ENCODE measurements around the gene METTL16. TPM values are rescaled to one million over a fixed set of nuclear protein-coding genes. Genes with fewer than 3 reads are reported as not detected.
A peak's percentile ranks its signal among the peaks of the same experiment; 100 is the strongest.

METTL16 gene
- polyA plus RNA-seq, 3 donors = 36.1 to 39.1 (median 36.6) TPM

DNA sequence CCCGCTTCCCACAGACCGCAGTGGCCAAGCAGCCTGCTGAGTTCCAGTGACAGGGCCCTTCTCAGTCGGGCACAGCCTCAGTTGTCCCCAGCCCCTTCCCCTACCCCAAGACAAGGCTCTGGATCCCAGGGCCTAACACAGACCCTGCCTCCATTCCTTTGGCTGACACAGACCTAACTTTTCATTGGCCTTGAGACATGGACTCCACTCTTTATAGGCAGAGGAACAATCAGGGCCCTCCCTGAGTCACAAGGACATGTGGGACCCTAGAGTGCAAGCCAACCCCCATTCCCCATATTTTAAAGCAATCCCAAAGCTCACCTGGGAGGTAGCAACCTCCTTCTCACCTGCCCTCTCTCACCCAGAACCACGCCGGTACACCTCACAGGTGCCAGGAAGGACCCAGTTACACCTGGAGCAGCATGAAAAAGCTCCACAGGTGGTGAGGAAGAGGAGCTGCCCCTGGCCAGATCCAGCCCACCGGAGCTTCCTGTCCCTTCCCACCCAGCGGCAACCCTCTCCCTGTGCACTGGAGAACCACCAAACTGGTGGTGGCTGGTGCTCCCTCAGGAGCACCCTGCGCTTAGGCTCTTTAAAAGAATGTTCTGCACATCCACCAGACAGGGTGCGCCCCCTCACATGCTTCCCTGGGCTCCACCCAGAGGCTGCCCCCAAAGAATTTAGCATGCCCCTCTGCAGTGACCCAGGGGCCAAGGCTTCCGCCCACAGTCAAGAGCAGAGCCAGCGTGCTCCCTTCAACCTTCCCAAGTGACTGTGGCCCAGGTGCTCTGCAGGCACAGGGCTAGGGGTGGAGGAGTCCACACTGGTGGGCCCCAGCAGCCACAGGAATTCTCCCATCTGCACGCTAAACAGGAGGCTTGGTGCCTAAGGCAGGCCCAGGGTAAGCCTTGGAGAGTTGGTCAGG, 114.2 kb downstream of the METTL16 start:
- no peak for DNase-seq (ENCODE audit: low read depth in 3 of 3, low spot score in 2 of 3)

GRCh38 chr17:2396568-2397246, 115.0 kb downstream of the METTL16 start:
- peak; percentile 78 to 86 (median 79) for DNase-seq (ENCODE audit: low read depth in 3 of 3, low spot score in 2 of 3)

- no peak for DNase-seq (ENCODE audit: low read depth in 3 of 3, low spot score in 2 of 3)
Measured at GRCh38 chr17:2396192-2396567, 115.5 kb downstream of the METTL16 start.

DNA sequence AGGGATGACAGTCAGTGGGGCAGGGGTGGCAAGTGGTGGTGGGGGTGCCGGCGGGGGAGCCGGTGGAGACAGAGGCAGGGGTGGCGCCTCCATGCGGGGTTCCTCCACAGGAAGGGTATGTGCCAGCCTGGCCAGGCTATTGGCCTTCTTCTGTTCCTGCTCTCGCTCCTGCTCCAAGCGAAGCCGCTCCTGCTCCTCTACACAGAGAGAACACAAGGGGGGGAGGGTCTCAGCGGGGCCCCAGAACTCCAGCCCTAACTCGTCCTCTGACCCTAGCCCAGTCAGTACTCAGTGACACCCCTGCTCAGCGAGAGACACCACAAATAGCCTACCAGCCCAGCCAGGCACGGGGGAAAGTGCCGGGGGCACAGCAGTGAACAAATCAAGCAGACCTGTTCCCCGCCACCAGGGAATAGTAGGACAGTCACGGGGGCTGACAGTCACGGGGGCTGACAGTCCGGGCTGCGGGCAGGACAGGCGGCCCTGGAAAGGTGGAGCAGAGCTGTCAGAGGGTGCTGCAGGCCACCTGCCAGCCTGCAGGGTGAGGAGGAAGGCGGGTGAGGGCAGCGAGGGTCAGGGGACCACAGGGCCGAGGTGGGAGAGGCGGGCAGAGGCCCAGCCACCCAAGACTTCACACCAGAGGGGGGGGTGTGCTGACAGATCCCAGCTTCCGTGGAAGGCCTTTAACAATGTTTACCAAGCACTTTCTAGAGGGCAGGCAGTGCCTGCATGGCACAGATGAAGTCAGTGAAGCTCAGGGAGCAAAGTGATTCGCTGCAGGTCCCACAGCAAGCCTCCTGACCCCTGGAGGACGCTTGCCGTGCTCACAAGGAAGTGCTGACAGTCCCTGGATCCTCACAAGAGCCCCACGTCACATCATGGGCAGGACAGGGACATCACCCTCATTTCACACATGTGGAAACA, 116.2 kb downstream of the METTL16 start:
- DNase-seq (ENCODE audit: low read depth in 3 of 3, low spot score in 2 of 3) = no peak

DNA sequence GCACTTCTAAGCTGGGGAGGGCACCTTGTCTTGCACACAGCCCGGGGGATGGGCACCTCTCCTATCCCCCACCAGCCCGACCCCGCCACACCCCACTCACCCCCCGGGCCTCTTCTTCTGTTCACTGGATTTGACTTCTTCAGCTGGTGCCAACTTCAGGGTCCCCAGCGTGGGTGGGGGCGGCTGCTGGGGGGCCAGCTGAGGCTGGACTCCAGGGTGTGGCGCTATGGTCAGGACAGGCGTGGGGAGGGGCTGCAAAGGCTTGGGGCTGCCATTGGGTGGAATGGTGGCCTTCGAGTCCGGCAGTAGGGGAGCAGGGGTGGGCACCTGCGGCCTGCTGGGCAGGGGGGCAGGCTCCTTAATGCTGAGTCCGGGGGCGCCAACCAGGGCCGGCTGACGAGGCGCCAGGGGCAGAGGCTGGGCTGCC, 116.9 kb downstream of the METTL16 start:
- no peak for DNase-seq (ENCODE audit: low read depth in 3 of 3, low spot score in 2 of 3)

GRCh38 chr17:2393954-2394749, 117.5 kb downstream of the METTL16 start:
- DNase-seq (ENCODE audit: low read depth in 3 of 3, low spot score in 2 of 3) = no peak

DNA sequence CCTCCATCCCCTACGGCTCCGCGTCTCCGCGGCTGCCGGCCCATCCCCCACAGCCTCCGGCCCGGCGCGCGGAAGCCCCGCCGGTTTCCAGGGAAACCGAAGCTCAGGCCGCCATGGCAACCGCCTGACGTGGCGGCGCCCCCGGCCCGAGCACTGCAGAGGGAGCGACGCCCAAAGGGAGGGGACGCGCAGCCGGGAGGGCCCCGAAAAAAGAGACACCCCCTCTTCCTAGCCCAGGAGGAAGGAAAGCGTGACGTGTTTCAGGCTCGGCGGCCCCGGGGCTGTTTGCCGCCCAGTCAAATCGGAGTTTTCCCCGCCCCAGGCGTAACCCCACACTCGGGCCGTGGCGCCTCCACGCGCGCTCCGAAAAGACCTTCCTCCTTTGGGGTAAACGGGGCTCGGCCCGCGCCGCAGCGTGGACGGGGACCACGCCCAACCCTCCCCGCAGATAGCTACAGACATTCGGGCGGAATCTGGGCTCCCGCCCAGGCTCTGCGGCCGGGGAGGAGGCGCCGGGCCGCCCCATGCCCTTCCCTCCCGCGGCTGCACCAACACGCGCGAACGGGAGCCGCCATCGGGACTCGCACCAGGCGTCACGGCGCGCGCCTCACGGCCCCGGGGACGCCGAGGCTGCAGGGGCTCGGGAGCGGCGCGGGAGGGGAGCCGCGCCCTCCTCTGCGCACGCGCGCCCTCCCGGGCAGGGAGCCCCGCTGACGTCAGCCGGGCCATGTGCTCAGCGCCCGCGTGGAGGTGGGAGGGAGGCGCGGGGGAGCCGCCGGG, 118.3 kb downstream of the METTL16 start:
- DNase-seq (ENCODE audit: low read depth in 3 of 3, low spot score in 2 of 3) = peak in 1 of 3 donors; percentile 72

GRCh38 chr17:2392252-2393173, 119.2 kb downstream of the METTL16 start:
- peak in 2 of 3 donors; percentile 91 for DNase-seq (ENCODE audit: low read depth in 3 of 3, low spot score in 2 of 3)

- no peak for DNase-seq (ENCODE audit: low read depth in 3 of 3, low spot score in 2 of 3)
Measured at GRCh38 chr17:2391597-2392251, 120.0 kb downstream of the METTL16 start.

- DNase-seq (ENCODE audit: low read depth in 3 of 3, low spot score in 2 of 3) = no peak
Measured at GRCh38 chr17:2390199-2390836, 121.4 kb downstream of the METTL16 start.

GRCh38 chr17:2388683-2389055, 123.0 kb downstream of the METTL16 start:
- DNase-seq (ENCODE audit: low read depth in 3 of 3, low spot score in 2 of 3) = no peak

DNA sequence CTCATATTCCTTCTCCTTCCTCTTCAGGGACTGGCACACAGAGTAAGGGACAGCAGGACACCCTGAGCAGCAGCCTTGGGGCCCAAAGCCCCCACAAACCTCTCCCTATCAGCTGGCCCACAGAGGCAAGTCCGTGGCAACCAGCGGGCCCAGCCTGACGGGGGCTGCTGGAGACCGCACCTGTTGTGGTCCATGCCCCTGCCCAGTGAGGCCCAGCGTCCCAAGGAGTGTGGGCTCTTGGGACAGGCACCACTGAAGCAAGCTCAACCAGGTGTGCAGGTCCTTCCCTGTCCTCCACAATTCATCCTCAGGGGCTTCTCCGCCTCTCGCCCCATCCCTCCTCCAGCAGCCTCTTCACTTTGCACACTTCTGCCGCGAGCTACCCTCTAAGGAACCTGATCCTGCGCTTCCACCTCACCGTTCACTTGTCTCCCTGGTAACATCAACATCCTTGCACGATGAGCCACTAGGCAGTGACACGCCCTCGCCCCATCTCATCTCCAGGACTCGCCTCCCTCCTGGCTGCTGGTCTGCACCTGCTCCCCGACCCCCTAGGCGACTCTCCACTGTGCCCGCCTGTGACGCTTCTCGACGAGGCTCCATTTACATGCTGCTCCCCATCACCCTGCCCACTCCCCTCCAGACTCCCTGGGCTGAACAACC, 123.5 kb downstream of the METTL16 start:
- no peak for DNase-seq (ENCODE audit: low read depth in 3 of 3, low spot score in 2 of 3)

- no peak for DNase-seq (ENCODE audit: low read depth in 3 of 3, low spot score in 2 of 3)
Measured at GRCh38 chr17:2387086-2388019, 124.3 kb downstream of the METTL16 start.

DNA sequence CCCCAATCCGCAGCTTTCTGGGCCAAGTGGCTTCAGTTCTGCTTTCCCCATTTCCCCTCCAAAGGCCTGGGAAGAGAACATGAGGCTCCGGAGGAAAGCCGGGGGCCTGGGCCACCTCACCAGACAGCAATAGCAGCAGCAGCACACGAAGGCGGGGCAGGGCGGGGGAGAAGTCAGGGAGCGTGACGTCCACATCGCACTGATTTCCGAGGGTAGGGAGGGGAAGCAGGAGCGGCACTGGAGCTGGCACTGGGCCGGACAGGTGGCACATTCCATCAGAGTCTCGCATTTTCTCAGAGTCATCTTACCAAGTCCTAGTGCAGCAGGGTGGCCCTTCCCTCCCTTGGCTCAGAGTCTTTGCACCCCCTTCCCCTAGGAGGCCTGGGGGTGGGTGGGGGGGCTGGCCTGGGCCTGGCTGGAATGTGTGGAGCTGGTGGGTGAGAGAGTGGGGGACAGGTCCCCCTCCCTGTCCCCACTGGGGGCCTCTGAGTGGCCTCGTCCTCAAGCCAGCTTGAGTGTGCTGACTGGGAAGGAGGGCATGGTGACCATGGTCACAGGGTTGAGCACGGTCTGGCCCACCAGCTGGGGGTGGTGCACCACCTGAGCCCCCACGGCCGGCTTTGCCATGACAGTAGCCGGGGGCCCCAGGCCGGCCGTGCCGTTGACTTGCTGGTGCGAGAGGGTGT, 125.1 kb downstream of the METTL16 start:
- DNase-seq (ENCODE audit: low read depth in 3 of 3, low spot score in 2 of 3) = peak in 2 of 3 donors; percentile 58 to 62
